NCI-H2171 treated with DMSO at 0.1 percent for 48 hours (cell line): Measurements from ENCODE around the gene EHMT2.
"Not testable (repeated sequence)": the region's sequence is repeated elsewhere in the genome, so short reads cannot be mapped to it uniquely, and the experiment has no call there.

Experiments used
- DNase-seq: peaks from one replicate; lab custom pipeline; 2025; lab: John Stamatoyannopoulos, UW

EHMT2 gene

GRCh38 chr6:31838114-31838553 lies 59.4 kb downstream of the EHMT2 start:
- not testable (repeated sequence) for DNase-seq

GRCh38 chr6:31837369-31838113 lies 60.0 kb downstream of the EHMT2 start:
- no peak for DNase-seq

- no peak for DNase-seq
Measured at GRCh38 chr6:31836474-31837368, 60.8 kb downstream of the EHMT2 start.

- DNase-seq: no peak
Measured at GRCh38 chr6:31836047-31836473, 61.4 kb downstream of the EHMT2 start.

DNA sequence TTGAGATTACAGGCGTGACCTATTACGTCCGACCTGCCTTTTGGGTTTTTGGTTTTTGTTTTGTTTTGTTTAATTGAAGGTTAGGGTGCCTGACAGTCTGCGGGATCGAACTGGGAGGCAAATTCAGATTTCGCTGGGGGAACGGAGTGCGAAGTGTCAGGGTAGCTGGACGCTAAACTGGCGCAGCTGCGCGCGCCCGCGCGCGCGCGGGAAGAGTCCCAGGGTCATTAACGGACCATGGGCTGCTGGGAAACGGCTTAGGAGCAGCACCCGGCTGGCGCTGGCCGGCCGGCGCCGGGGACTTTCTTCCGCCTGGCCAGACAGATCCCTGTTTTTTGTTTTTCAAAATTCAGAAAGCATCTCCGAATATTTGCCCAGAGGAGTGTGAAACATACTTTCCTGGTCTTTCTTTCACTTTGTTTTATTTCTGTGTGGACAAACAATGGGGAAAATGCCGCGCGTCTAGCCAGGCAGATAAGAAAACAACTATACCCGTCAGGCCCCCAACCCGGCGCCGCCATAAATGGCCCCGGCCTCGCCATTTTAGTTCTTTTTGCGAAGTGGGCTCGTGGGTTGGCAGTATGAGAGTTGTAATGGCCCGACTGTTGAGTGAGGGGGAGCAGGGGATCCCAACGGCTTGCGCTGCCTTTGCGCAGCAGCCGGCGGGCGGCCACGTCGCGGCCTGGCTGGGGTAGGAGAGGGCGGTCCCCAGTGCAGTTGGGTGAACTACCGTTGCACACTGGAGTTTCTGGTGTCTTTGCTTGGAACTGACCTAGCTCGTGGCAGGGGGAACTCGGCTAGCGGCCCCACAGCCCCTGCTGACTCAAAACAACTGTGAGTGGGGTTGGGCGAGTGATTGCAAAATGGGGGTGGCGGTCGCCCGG lies 62.9 kb downstream of the EHMT2 start:
- peak; percentile 92 for DNase-seq

- no peak for DNase-seq
Measured at GRCh38 chr6:31831350-31832215, 65.9 kb downstream of the EHMT2 start.

DNA sequence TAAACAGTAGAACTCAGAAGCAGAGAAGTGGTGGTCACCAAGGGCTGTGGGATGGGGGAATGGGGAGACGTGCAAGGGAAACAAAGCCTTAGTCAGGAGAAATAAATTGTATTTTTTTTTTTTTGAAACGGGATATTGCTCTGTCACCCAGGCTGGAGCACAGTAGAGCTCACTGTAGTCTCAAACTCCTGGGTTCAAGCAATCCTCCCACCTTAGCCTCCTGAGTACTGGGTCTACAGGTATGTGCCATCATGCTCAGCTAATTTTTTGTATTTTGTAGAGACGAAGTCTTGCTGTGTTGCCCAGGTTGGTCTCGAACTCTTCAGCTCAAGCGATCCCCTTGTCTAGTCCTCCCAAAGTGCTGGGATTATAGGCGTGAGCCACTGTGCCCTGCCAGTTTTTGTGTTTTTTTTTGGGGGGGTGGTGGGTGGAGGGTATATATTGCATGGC lies 66.6 kb downstream of the EHMT2 start:
- no peak for DNase-seq
